H9 (cell line): ENCODE results near the gene RFX4. TPM values are rescaled to one million over a fixed set of nuclear protein-coding genes. Genes with fewer than 3 reads are reported as not detected.

ENCODE experiments used
- DNase-seq: peaks from one replicate; pipeline ENCODE4 v3.0.0-alpha.2; 2017
- H2AFZ ChIP-seq: one replicate; pipeline ENCODE4 v1.6.1; 2013; ENCODE audit warnings: mild to moderate bottlenecking, low read length, control low read depth, moderate library complexity
- H2AK5ac ChIP-seq: 2 replicates; pipeline ENCODE4 v1.6.1; 2013; ENCODE audit warnings: low read length, control low read depth, mixed read lengths; ENCODE audit not compliant: insufficient read length
- H2BK120ac ChIP-seq: one replicate; pipeline ENCODE4 v1.6.1; 2013; ENCODE audit warnings: low read depth, mild to moderate bottlenecking, low read length, control low read depth, inconsistent platforms; ENCODE audit not compliant: poor library complexity, severe bottlenecking
- H2BK12ac ChIP-seq: 2 replicates; pipeline ENCODE4 v1.6.1; 2013; ENCODE audit warnings: low read length, control low read depth, mixed read lengths, low read depth; ENCODE audit not compliant: insufficient read length
- H2BK15ac ChIP-seq: 2 replicates; pipeline ENCODE4 v1.6.1; 2013; ENCODE audit warnings: low read depth, low read length, control low read depth
- H2BK20ac ChIP-seq: one replicate; pipeline ENCODE4 v1.6.1; 2013; ENCODE audit warnings: low read depth, mild to moderate bottlenecking, low read length, control low read depth, inconsistent platforms; ENCODE audit not compliant: poor library complexity, severe bottlenecking
- H2BK5ac ChIP-seq: 2 replicates; pipeline ENCODE4 v1.6.1; 2013; ENCODE audit warnings: low read length, control low read depth, mixed read lengths; ENCODE audit not compliant: insufficient read length
- H3K14ac ChIP-seq: 2 replicates; pipeline ENCODE4 v1.6.1; 2013; ENCODE audit warnings: low read length, control low read depth; ENCODE audit not compliant: insufficient read depth
- H3K18ac ChIP-seq: 2 replicates; pipeline ENCODE4 v1.6.1; 2013; ENCODE audit warnings: low read depth, mild to moderate bottlenecking, mixed read lengths, low read length, control low read depth; ENCODE audit not compliant: insufficient read length
- H3K23ac ChIP-seq: 2 replicates; pipeline ENCODE4 v1.6.1; 2013; ENCODE audit warnings: low read length, control low read depth, mixed read lengths, low read depth; ENCODE audit not compliant: insufficient read length
- H3K23me2 ChIP-seq: 2 replicates; pipeline ENCODE4 v1.6.1; 2013; ENCODE audit warnings: low read depth, mild to moderate bottlenecking, mixed read lengths, low read length, control low read depth; ENCODE audit not compliant: insufficient read length, poor library complexity, severe bottlenecking
- H3K27ac ChIP-seq: 2 replicates; pipeline ENCODE4 v1.5.1; 2013; ENCODE audit warnings: low read length, control low read depth, mixed read lengths, low read depth; ENCODE audit not compliant: insufficient read length
- H3K27me3 ChIP-seq: 2 replicates; pipeline ENCODE4 v1.6.1; 2013; ENCODE audit warnings: low read length, control low read depth, inconsistent platforms; ENCODE audit not compliant: insufficient read depth
- H3K4ac ChIP-seq: 2 replicates; pipeline ENCODE4 v1.6.1; 2013; ENCODE audit warnings: low read depth, mild to moderate bottlenecking, control low read depth, inconsistent platforms, low read length, moderate library complexity
- H3K4me1 ChIP-seq: 2 replicates; pipeline ENCODE4 v1.6.1; 2013; ENCODE audit warnings: low read length, control low read depth, inconsistent platforms; ENCODE audit not compliant: insufficient read depth
- H3K4me2 ChIP-seq: 2 replicates; pipeline ENCODE4 v1.6.1; 2013; ENCODE audit warnings: low read length, control low read depth, mixed read lengths; ENCODE audit not compliant: insufficient read length, insufficient read depth
- H3K56ac ChIP-seq: 2 replicates; pipeline ENCODE4 v1.6.1; 2013; ENCODE audit warnings: low read depth, mild to moderate bottlenecking, mixed read lengths, low read length, control low read depth; ENCODE audit not compliant: insufficient read length
- H3K79me1 ChIP-seq: 2 replicates; pipeline ENCODE4 v1.6.1; 2013; ENCODE audit warnings: low read depth, mild to moderate bottlenecking, moderate library complexity, low read length, control low read depth, inconsistent platforms; ENCODE audit not compliant: insufficient read depth, poor library complexity, severe bottlenecking
- H3K79me2 ChIP-seq: 2 replicates; pipeline ENCODE4 v1.6.1; 2013; ENCODE audit warnings: low read length, control low read depth, inconsistent platforms; ENCODE audit not compliant: insufficient read depth
- H3K9ac ChIP-seq: 2 replicates; pipeline ENCODE4 v1.6.1; 2013; ENCODE audit warnings: low read length, control low read depth, mixed read lengths; ENCODE audit not compliant: insufficient read length; ENCODE audit errors: extremely low read depth
- H3K9me3 ChIP-seq: one replicate; pipeline ENCODE4 v1.6.1; 2013; ENCODE audit warnings: low read depth, low read length, inconsistent platforms; ENCODE audit not compliant: control insufficient read depth
- H3T11ph ChIP-seq: one replicate; pipeline ENCODE4 v1.6.1; 2013; ENCODE audit warnings: mild to moderate bottlenecking, low read length, control low read depth, inconsistent platforms
- H4K20me1 ChIP-seq: one replicate; pipeline ENCODE4 v1.6.1; 2013; ENCODE audit not compliant: control insufficient read depth, insufficient read length, insufficient read depth
- H4K5ac ChIP-seq: 2 replicates; pipeline ENCODE4 v1.6.1; 2013; ENCODE audit warnings: low read depth, mild to moderate bottlenecking, mixed read lengths, low read length, control low read depth; ENCODE audit not compliant: insufficient read length
- H4K8ac ChIP-seq: replicated peaks from 2 replicates; pipeline ENCODE4 v1.6.1; 2013; ENCODE audit warnings: low read length, control low read depth, mixed read lengths, low read depth; ENCODE audit not compliant: insufficient read length
- H4K91ac ChIP-seq: 2 replicates; pipeline ENCODE4 v1.6.1; 2013; ENCODE audit warnings: low read depth, mild to moderate bottlenecking, moderate library complexity, mixed read lengths, low read length, control low read depth; ENCODE audit not compliant: insufficient read length
- H3K27ac Mint-ChIP-seq, 3 experiments: 2 replicates in 2 of 3; 3 replicates in 1 of 3; pipeline ENCODE4 v1.8.0; 2020 to 2021; ENCODE audit warnings: mixed read lengths in 3 of 3, mild to moderate bottlenecking in 1 of 3, moderate library complexity in 1 of 3
- H3K27me3 Mint-ChIP-seq: 2 replicates; pipeline ENCODE4 v1.8.0; 2021; ENCODE audit warnings: low read depth, mild to moderate bottlenecking, moderate library complexity, mixed read lengths
- H3K36me3 Mint-ChIP-seq, 3 experiments: 2 replicates in 2 of 3; 3 replicates in 1 of 3; pipeline ENCODE4 v1.8.0; 2020 to 2021; ENCODE audit warnings: low read depth in 3 of 3, mixed read lengths in 3 of 3; ENCODE audit not compliant: insufficient read depth in 1 of 3
- H3K4me1 Mint-ChIP-seq, 2 experiments: 2 replicates each; pipeline ENCODE4 v1.8.0; 2020; ENCODE audit warnings: mixed read lengths in 2 of 2
- H3K4me3 Mint-ChIP-seq, 2 experiments: 2 replicates in 1 of 2; 3 replicates in 1 of 2; pipeline ENCODE4 v1.8.0; 2020 to 2021; ENCODE audit warnings: mild to moderate bottlenecking in 2 of 2, mixed read lengths in 2 of 2, moderate library complexity in 1 of 2
- H3K9me3 Mint-ChIP-seq, 2 experiments: 2 replicates in 1 of 2; 3 replicates in 1 of 2; pipeline ENCODE4 v1.8.0; 2020; ENCODE audit warnings: mild to moderate bottlenecking in 2 of 2, mixed read lengths in 2 of 2, moderate library complexity in 1 of 2
- CTCF ChIP-seq: fragments of 200-600 bp; sonication (generic); conservative IDR thresholded peaks from 3 replicates; pipeline ENCODE4 v1.8.0; 2021; ENCODE audit warnings: antibody characterized with exemption, mild to moderate bottlenecking
- WGBS: extraction: QIAGEN DNeasy Blood & Tissue Kit; methylation state at CpG from one replicate; pipeline ENCODE4 v1.1.7; 2013; ENCODE audit warnings: missing lambda C conversion rate, low lambda C conversion rate, mixed read lengths; ENCODE audit not compliant: insufficient read length; ENCODE audit errors: extremely low coverage; 5-methylcytosine and 5-hydroxymethylcytosine counted together
- total RNA-seq: library from RNA; stranded (reverse); gene quantifications from 2 replicates; pipeline ENCODE4 v1.2.1, GENCODE V29; 2021

Gene RFX4
- total RNA-seq, 1 experiment from 2014 or later, result 0.57 TPM

GRCh38 chr12:106782619-106783018 is 199.8 kb downstream of the RFX4 start:
- H3K23ac ChIP-seq, result no peak overlapping the region
- H2BK12ac ChIP-seq, result no peak overlapping the region
- no CpG with 5 or more reads among the region's 1 CpG for WGBS
- H3K14ac ChIP-seq, result no peak overlapping the region
- H3T11ph ChIP-seq, result no peak overlapping the region
- no peak overlapping the region for H3K4ac ChIP-seq
- H4K8ac ChIP-seq, result no peak overlapping the region
- no peak overlapping the region for H2BK5ac ChIP-seq
- H4K20me1 ChIP-seq, result no peaks in the 10 kb centered on the region
- peaks cover 6% of the 10 kb centered on the region; the same call in 1 of the 2 replicates for H3K4me1 ChIP-seq
- no peak overlapping the region for H3K18ac ChIP-seq
- no peak overlapping the region for H3K4me3 Mint-ChIP-seq
- H3K27me3 Mint-ChIP-seq, result no peaks in the 10 kb centered on the region
- no peak overlapping the region for H2BK20ac ChIP-seq
- H2BK15ac ChIP-seq, result no peak overlapping the region
- no peak overlapping the region for H3K27ac ChIP-seq
- no peak overlapping the region for H3K9ac ChIP-seq
- H2AFZ ChIP-seq, result no peak overlapping the region
- H3K36me3 Mint-ChIP-seq, result peaks cover 22 to 27% (median 27%) of the 10 kb centered on the region in 3 experiments; a peak in 6 of 7 replicates
- H3K9me3 ChIP-seq, result no peaks in the 10 kb centered on the region
- no peak overlapping the region for H3K56ac ChIP-seq
- no peak for TF ChIP-seq CTCF
- no peak overlapping the region for H3K4me2 ChIP-seq
- no peak for DNase-seq
- no peak overlapping the region; a peak in 1 of 7 replicates for H3K27ac Mint-ChIP-seq
- no peak overlapping the region for H4K5ac ChIP-seq
- H3K9me3 Mint-ChIP-seq, result peaks cover 2 to 3% of the 10 kb centered on the region in 2 experiments; a peak in 1 of 5 replicates
- peaks cover 6% of the 10 kb centered on the region for H3K79me1 ChIP-seq
- peaks cover 8% of the 10 kb centered on the region; the same call in 1 of the 2 replicates for H3K79me2 ChIP-seq
- no peaks in the 10 kb centered on the region for H3K23me2 ChIP-seq
- no peak overlapping the region for H2BK120ac ChIP-seq
- H4K91ac ChIP-seq, result no peak overlapping the region
- peaks cover 41 to 43% of the 10 kb centered on the region in 2 experiments for H3K4me1 Mint-ChIP-seq
- no peaks in the 10 kb centered on the region for H3K27me3 ChIP-seq
- H2AK5ac ChIP-seq, result no peak overlapping the region
